ENCODE measurements around the gene FBXW8.

The FBXW8 gene

DNA sequence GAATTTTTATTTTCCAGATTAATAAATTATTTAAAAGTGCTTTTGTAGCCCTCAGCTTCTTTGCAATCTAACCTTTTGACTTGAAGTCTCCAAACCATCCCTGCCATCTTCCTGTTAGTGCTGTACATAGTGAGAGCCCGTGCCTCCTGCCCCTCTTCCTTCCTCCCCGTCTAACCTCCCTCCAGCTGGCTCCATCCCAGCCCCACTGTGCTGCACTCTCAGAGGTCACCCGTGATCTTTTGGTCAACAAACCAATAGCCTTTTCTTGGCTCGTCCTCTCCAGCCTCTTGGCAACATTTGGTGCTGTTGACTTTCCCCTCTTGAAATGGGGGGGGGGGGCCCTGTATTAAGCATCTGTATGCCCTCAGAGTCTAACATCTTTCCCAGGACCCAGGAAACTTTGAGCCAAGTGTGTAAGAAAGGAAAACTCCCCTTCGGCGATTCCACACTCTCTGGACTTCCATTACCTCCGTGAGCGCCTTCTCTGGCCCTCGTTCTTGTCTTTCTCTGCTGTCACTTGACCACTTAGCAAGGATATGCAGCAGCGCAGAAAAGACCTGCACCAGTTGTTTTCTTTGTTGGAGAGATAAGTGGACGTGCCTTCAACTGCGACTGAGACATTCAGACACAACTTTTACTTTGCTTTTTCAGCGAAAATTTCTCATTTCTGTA, 44.1 kb downstream of the FBXW8 start:
- in situ Hi-C loops (cut with MboI; ENCODE audit: low sequenced_read_pairs): no loop called here

DNA sequence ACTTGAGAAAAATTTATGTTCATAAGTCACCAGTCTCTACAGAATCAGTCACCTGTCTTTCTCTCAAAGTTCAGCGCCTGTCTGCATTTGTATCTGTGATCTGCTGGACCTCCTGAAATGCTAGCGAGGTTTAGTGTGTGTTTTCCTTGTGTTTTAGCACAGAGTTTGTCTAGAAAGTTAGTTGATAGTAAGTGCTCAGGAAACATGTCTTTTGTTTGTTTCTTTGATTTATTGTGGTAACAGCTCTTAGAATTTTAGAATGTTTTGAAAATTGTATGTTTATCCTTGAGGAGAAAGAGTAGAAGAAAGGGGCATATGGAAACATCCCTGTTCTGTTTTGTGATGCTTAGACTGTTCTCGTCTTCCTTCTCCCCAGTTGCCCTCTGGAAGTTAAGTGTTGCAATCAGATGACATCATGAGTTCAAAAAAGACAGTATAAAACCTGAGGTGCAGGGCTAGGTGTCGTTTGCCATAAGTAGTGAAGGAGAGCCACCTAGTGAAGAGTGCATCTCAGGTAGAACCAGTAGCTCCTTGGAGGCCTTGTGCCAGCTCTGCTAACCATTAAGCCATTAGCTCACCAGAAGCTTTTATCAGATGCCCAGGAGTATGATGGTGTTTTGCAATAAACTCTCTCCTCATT, 44.8 kb downstream of the FBXW8 start:
- in situ Hi-C loops (cut with MboI; ENCODE audit: low sequenced_read_pairs): no loop called here

GRCh38 chr12:116958402-116959197, 47.9 kb downstream of the FBXW8 start:
- in situ Hi-C loops (cut with MboI; ENCODE audit: low sequenced_read_pairs): no loop called here

DNA sequence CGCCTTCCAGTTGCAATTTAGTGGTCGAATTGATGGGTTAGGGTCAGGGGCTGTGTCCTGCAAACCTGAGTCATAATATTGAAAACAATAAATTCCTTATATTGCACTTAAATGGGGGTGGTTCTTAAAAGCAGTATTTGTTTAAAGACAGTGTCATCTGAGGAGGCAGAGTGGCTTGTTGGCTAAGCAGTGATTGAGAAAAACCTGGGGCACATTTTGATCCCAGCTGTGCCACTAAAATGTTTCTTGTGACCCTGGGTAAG, 48.4 kb downstream of the FBXW8 start:
- in situ Hi-C loops (cut with MboI; ENCODE audit: low sequenced_read_pairs): no loop called here

GRCh38 chr12:116959845-116960514, 49.2 kb downstream of the FBXW8 start:
- in situ Hi-C loops (cut with MboI; ENCODE audit: low sequenced_read_pairs): no loop called here

DNA sequence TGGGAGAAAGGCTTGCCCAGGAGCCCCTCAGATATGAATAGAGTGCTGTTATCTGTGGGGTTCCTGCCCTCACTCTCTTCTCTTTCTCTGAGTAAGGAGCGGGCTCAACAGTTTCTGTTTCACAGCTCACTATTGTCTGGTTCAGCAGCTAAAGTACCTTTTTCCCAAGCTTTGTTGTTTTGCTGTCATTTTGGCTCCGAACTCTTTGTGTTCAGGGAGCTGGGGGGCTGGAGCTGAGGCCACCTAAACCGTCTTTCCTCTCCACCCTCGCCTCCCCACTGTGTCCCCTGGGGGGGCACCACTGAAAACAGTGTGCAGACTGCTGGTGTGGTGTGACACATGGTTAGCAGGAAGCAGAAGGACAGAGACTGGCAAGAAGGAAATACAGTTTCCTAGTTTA, 51.4 kb downstream of the FBXW8 start:
- in situ Hi-C loops (cut with MboI; ENCODE audit: low sequenced_read_pairs): no loop called here

DNA sequence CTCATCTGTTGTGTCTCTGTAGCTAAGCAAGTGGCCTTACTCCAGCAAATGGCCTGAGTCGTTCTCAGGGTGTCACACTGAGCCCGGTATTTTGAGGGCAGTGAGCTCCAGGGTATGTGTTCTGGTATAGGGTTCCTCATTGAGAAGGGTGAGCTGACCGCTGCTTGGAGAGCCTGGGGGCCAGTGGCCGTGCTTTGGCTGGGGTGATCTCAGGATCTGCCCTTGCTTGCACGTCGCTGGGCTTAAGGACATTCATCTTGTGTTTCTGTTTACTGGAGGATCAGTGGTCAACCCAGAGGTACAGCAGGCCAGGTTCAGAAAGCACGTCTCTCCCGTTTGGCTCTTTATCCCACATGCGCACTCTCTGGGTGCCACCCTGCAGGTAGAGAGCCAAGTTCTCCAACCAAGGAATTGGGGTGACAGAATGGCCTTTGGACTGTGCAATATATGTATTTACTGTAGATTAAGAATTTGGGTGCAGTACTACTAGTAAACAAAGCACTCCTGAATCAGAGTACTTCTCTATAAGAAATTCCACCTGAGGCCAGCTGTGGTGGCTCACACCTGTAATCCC, 52.1 kb downstream of the FBXW8 start:
- in situ Hi-C loops (cut with MboI; ENCODE audit: low sequenced_read_pairs): no loop called here

- in situ Hi-C loops (cut with MboI; ENCODE audit: low sequenced_read_pairs): no loop called here
Measured at GRCh38 chr12:116964054-116965050, 53.6 kb downstream of the FBXW8 start.

DNA sequence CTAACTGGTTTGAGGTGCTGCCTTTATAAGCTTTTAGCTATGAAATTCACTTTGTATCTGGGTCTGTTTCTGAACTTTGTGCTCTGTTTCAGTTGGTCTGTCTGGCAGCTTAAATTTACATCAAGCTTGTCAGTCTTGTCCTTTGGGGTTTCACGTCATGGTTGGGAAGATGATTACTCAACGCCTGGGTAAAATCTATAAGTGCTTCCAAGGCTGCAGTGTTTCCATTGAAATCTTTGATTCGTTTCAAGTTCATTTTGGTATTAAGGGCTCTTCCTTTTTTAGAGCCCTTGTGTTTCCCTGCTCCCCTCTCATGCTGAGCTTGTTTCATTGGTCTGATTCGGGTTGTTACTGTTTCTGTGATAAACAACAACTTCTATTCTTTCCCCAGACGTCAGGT, 58.2 kb downstream of the FBXW8 start:
- in situ Hi-C loops (cut with MboI; ENCODE audit: low sequenced_read_pairs): no loop called here

- in situ Hi-C loops (cut with MboI; ENCODE audit: low sequenced_read_pairs): no loop called here
Measured at GRCh38 chr12:116969615-116970585, 59.1 kb downstream of the FBXW8 start.

DNA sequence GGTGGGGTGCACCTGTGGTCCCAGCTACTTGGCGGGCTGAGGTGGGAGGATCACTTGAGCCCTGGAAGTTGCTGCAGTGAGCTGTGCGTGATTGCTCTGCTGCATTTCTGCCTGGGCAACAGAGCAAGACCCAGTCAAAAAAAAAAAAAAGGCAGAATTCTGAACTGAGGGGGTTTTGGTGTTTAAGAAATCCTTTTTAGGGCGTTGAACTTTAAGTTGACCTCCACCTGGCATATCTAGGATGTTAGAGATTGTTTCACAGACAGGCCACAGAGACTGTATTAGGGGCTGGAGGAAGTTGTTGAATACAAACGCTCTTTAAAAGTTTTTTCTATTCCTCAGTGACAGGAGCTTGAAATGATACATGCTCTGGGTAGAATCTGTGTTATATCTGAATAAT, 60.5 kb downstream of the FBXW8 start:
- in situ Hi-C loops (cut with MboI; ENCODE audit: low sequenced_read_pairs): no loop called here

- in situ Hi-C loops (cut with MboI; ENCODE audit: low sequenced_read_pairs): no loop called here
Measured at GRCh38 chr12:116975779-116976393, 65.1 kb downstream of the FBXW8 start.

- in situ Hi-C loops (cut with MboI; ENCODE audit: low sequenced_read_pairs): no loop called here
Measured at GRCh38 chr12:116977465-116978380, 67.0 kb downstream of the FBXW8 start.

DNA sequence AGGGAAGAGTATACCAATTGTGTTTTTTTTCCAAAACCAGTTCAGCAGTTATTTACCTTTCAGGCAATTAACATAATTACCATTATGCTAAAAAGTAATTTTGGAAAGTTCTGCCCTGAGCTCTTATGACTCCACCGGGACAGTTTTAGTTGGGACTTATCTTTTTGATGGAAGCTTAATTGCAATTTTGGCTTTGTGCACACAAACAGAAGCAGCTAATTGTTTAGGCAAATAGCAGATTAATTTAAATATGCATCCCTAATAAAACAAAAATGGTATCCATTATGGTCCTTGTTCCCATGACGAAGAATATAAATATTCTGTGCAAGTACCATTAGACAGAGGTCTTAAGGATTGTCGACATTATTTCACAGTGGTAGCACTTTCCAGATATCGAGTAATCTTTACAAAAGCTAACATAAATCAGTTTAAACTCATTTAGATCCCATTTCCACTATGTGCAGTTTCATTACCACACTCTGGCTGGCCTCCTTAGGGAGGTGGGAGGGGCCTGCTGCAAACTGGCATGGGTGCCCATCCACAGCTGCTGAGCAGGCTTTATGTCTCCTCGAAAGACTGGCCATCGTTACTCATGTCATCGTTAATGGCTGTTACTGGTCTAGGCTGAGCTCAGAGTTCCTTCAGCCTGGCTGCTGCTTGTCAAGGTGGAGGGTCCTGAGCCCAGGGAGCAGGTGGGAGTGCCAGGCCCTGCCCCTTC, 68.2 kb downstream of the FBXW8 start:
- in situ Hi-C loops (cut with MboI; ENCODE audit: low sequenced_read_pairs): no loop called here

GRCh38 chr12:116980083-116980482, 69.3 kb downstream of the FBXW8 start:
- in situ Hi-C loops (cut with MboI; ENCODE audit: low sequenced_read_pairs): no loop called here

DNA sequence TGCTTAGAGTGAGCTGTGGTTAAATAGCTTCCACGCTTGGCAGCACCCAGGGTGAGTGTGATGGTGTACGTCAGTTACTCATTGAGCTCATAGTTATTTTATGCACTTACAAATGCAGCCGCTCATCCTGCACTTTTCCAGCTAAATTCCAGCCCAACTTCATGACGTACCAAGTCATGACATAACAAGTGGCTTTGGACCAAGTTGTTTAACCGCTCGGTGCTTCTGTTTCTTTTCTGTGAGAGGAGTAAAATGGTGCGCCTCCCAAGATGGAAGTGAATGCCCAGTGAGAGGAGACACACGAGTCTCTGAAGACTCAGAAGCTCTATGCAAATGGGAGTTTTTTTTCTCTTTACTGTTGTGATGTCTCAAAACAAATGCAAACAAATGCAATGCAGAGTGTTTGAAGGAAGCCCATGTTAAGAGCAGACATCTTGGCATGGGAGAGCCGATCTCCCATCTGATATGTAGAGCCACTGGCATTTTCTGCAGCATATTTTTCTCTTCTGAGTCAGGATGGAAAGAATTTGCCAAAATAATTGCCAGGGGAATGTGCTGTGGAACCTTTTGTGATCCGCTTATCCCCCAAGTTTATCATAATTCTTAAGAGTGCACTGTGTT, 72.2 kb downstream of the FBXW8 start:
- in situ Hi-C loops (cut with MboI; ENCODE audit: low sequenced_read_pairs): no loop called here
